Vein endothelial cell (primary cell): Measurements from ENCODE around the gene RGS11. TPM values are rescaled to one million over a fixed set of nuclear protein-coding genes. Genes with fewer than 3 reads are reported as not detected.

Experiments
- total RNA-seq: library from RNA; depleted of rRNA; stranded (reverse); fragments of >200 nt; gene quantifications from 2 replicates; pipeline ENCODE4 v1.2.3, GENCODE V29; 2012

RGS11 gene
- 1.7 and 2.9 TPM in 2 replicates for total RNA-seq

GRCh38 chr16:275786-276232, at the start of gene RGS11:
TSS of gene RGS11 (minus strand) at chr16:275944. CDS start at chr16:275911, 33 bp downstream.

GRCh38 chr16:283033-283805, 7.5 kb upstream of the RGS11 start, which contains the start of gene PDIA2:
TSS of gene PDIA2 (plus strand) at chr16:283164. CDS start at chr16:283170, 6 bp downstream.

GRCh38 chr16:280552-280951, 4.8 kb upstream of the RGS11 start, which contains the start of gene ARHGDIG:
TSS of gene ARHGDIG (plus strand) at chr16:280591. CDS start at chr16:280681, 90 bp downstream.

GRCh38 chr16:234468-235305, 41.1 kb downstream of the RGS11 start, which contains the start of gene FAM234A:
TSS of gene FAM234A (plus strand) at chr16:234821. CDS start at chr16:254414, 19,593 bp downstream.

GRCh38 chr16:228852-229730, 46.7 kb downstream of the RGS11 start, which contains the start of gene LUC7L:
TSS of gene LUC7L (minus strand) at chr16:229449. CDS start at chr16:229339, 110 bp downstream.

Other genes starting within 250 kb of the RGS11 start
- gene POLR3K, start 222.3 kb downstream of the RGS11 start, total RNA-seq, result 4.9 and 5.2 TPM in 2 replicates
- gene SNRNP25, start 222.1 kb downstream of the RGS11 start, total RNA-seq, result 18.3 and 22.1 TPM in 2 replicates
- gene RHBDF1, start 203.3 kb downstream of the RGS11 start, total RNA-seq, result 27.1 and 29.2 TPM in 2 replicates
- gene MPG, start 197.7 kb downstream of the RGS11 start, total RNA-seq, result 108 and 171 TPM in 2 replicates
- gene NPRL3, start 137.3 kb downstream of the RGS11 start, total RNA-seq, result 13.5 and 14.7 TPM in 2 replicates
- not detected in 2 replicates for gene HBZ, start 123.3 kb downstream of the RGS11 start, total RNA-seq
- gene HBM, start 110.0 kb downstream of the RGS11 start, total RNA-seq, result not detected in 2 replicates
- not detected in 2 replicates for gene HBA2, start 103.1 kb downstream of the RGS11 start, total RNA-seq
- not detected in 2 replicates for gene HBA1, start 99.3 kb downstream of the RGS11 start, total RNA-seq
- 1.1 and 1.3 TPM in 2 replicates for gene HBQ1, start 95.5 kb downstream of the RGS11 start, total RNA-seq
- 42.5 and 45.9 TPM in 2 replicates for gene LUC7L, start 46.5 kb downstream of the RGS11 start, total RNA-seq
- 83.6 and 104 TPM in 2 replicates for gene FAM234A, start 41.1 kb downstream of the RGS11 start, total RNA-seq
- 0.57 and 2.3 TPM in 2 replicates for gene ARHGDIG, start 4.6 kb upstream of the RGS11 start, total RNA-seq
- 0.65 TPM in 1 of 2 replicates, not detected in the other for gene PDIA2, start 7.2 kb upstream of the RGS11 start, total RNA-seq
- gene AXIN1, start 76.8 kb upstream of the RGS11 start, total RNA-seq, result 23.2 and 25.1 TPM in 2 replicates
- gene MRPL28, start 94.6 kb upstream of the RGS11 start, total RNA-seq, result 91.2 and 127 TPM in 2 replicates
- gene PGAP6, start 106.0 kb upstream of the RGS11 start, total RNA-seq, result 84.4 and 129 TPM in 2 replicates
- 99.6 and 146 TPM in 2 replicates for gene NME4, start 121.3 kb upstream of the RGS11 start, total RNA-seq
- 19.0 and 21.2 TPM in 2 replicates for gene DECR2, start 125.9 kb upstream of the RGS11 start, total RNA-seq
- 27.4 and 37.9 TPM in 2 replicates for gene RAB11FIP3, start 149.7 kb upstream of the RGS11 start, total RNA-seq